ENCODE measurements around the gene SULT2B1.
A peak's percentile ranks its signal among the peaks of the same experiment; 100 is the strongest.

Gene SULT2B1

DNA sequence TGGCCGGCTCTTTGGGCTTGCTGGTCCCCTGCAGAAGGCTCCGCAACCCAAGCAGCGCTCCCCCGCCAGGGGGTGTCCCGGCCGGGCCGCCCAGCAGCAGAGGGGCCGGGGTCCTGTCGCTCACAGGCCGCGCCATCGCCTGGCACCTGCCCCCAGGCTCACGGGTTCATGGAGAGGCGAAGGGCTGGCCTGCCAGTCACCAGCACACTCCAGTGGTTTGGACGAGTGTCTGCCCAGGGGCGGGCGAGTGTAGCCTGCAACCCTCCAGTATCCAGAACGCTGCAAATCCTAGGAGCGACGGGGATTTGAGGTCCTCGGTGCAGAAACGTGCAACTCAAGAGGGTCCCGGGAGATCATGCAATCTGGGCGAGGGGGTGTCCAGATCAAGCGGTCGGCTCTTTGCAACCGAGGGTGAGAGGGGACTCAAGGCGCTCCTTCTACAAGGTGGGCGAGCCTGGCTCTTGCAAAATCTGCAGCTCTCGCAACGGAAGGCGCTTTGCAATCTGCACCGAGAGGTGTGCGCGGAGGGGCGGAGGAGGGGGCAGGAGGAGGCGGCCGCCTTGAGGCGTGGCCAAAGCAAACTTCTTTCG, 85.0 kb downstream of the SULT2B1 start, which contains the start of gene DBP:
TSS of gene DBP (minus strand) at position 521 of the 590 bp plus-strand sequence. CDS start at position 136, 385 bp downstream.
- no peak for DNase-seq

DNA sequence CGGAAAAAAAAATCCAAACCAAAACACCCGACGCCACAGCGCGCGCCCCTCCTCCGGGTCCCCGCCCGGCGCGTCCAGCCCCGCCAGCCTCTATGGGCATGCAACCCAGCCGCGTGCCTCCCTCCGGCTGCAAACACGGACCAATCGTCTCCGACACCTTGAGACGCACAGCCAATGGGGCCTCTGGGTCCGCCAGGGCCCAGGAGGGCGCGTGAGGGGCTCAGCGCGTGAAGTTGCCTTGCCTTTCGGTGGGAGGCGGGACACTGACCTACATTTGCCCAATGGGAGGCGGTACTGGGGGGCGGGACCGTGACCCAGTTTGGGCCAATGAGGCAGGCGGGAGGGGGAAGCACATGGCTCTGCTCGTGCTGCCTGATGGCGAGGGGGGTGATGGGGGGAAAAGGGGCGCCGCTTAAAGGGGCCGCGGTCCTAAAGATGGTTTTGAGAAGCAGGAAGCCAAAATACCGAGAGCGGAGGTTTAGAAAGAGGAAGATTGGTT, 85.5 kb downstream of the SULT2B1 start:
- peak; percentile 99 to 100 for DNase-seq

DNA sequence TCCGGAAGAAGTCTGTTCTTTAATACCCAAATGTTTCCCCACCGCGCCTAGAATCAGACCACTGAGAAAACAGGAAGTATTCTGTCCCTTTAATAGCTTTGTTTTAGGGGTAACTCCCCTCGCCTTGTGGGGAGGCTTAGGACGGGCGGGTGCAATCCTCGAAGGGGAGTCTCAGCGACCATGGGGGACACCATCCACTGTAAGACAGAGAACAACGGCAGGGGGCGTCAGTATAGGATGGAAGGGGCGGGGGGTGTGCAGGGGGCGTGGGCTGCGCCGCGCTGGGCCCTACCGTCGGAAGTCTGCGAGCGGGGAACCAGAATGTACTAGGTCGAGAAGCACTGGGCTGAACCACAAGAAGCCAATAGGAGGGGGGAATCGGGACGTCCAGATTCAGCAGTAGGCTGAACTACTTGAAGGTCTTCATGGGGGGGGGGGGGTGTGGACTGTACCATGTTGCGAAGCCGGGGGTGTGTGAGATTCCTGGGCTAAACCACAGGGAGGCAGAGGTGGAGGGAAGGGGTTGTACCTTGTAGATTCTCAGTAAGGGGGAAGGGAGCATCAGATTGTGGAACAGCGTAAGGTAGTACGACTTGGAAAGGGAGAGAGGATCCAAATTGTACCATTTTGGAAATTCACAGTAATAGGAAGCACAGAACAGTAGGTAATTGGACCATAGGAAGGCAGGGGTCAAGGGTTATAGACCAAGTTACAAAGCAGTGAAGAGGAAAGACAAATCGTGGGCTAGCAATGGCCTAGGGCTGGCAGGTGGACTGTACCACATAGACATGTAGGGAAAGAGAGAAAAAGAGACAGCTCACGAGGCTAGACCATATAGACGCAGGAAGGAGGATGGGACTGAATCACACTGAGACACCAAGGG, 86.2 kb downstream of the SULT2B1 start:
- DNase-seq = peak; percentile 84 to 93

DNA sequence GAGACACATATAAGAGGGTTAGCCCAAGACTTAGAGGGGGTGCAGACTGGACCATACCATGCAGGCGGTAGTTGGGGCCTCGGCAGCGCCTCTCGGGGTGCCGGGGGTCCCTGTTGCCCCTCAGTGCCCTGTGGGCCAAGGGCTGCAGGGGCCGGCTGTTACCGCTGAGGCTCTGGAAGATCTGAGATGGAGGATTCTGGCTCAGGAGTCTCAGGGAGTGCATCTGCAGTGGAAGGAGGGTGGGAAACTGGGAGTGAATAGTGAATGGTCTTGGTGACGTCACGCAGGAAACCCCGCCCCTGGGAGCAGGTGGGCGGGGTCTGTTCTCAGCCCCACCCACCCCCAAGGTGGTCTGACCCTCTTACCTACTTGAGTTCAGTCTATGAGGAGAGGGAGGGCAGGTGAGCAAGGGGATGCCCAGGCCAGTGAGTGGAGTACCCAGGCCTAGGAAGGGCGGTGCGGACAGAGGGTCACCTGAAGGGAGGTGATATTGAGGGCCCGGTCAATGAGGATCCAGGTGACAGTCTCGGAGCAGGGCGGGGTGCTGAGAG, 86.9 kb downstream of the SULT2B1 start:
- DNase-seq = no peak

DNA sequence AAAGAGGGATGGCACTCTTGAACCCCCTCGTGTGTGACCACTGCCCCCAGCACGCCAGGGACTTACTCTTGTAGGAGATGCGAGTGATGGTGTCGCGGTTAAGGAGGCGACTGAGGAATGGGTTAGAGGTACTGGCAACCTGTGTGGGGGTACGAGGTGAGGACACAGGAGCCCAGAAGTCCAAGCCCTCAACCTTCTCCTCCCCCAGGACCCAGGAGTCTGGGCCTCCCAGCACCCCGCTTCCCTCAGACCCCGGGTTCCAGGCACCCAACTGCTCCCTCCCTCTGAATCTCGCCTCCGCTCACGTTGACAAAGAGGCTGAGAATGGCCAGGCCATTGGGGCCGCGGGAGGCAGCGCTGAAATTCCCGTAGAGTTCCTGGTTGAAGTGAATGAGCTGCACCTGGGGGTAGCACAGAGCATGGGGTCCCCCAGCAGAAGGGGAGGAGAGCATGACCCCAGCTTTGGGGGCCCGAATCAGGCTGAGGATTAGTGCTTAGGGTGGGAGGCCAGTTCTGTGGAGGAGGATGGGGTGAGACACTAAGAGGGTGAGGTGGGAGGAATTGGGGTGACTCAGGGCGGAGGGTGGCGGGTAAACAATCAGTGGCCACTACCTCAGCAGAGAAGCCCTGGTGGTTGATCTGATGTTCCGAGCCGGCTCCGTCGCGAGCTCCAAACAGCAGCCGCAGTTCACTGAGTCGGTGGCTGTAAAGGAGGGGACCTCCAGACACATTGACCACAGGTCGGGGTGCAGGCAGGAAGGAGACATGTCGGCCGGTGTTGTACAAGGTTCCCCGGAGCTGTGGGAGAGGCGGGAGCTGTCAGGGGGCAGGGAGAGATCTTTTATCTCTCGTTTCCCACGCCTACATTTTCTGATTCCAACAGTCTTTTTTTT, 87.8 kb downstream of the SULT2B1 start:
- no peak for DNase-seq

GRCh38 chr19:48641850-48642249, 89.9 kb downstream of the SULT2B1 start:
- DNase-seq = no peak

GRCh38 chr19:48642862-48643261, 90.9 kb downstream of the SULT2B1 start:
- DNase-seq = no peak

- DNase-seq = no peak
Observed at GRCh38 chr19:48644355-48644754, 92.4 kb downstream of the SULT2B1 start.

DNA sequence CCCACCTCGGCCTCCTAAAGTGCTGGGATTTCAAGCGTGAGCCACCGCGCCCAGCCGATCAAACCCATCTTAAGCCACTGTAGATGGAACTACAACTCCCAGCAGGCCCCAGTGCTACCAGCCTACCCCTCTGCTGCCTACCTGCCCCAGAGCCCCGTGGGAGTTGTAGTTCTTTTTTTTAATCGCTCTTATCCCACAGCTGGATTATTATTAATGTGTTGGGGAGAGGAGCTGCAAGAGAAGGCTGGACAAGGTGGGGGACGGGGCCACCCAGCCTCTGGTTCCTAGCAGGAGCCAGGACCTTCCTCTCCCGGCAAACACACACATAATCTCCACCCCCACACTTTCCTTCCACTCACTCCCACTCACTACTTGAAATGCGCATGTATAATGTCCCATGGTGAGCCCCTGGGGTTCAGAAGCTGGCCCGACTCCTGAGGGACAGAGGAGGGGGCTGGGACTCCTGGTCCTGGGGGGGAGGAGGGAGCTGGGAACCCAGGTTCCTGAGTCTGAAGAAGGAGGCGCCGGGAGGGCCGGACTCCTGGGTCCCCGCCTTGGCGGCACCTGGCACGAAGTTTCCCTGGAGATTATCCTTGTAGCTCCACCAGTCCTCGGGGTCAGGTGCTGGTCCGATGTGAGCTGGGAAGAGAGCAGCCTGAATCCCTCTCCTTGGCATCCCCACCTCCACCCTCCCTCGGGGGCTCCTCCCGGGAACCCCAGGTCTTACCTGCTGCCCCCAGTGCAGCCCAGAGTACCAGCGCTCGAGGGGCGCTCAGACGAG, 93.1 kb downstream of the SULT2B1 start:
- DNase-seq = peak; percentile 71 to 78

- no peak for DNase-seq
Observed at GRCh38 chr19:48645620-48646000, 93.6 kb downstream of the SULT2B1 start.

- DNase-seq = peak; percentile 88 to 90
Observed at GRCh38 chr19:48646001-48646721, 94.2 kb downstream of the SULT2B1 start, which contains the start of gene CA11. Gene CA11 (minus strand): TSS chr19:48646187. CDS start chr19:48645632, 555 bp downstream.

DNA sequence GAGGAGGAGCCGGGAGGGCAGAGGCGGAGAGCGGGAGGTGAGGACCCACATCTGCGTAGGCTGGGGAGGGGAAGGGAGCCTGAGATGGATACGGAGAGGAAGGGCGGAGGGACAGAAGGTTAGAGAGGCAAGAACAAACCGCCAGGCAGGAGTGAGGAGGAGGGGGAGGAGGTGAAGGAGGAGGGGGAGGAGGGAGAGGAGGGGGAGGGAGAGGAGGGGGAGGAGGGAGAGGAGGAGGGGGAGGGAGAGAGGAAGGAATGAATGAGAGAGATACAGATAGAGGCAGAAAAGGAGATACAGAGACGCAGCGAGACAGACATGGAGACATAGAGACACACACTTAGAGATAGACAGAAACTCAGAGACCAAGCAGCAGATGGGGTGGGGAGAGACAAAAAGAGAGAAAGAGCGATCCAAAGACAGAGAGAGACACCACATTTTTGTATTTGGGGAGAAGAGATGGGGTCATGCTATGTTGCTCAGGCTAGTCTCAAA, 94.8 kb downstream of the SULT2B1 start:
- no peak for DNase-seq

- DNase-seq = no peak
Observed at GRCh38 chr19:48648134-48648533, 96.2 kb downstream of the SULT2B1 start.
